ENCODE results near the gene JPT2.

- no peak for TF ChIP-seq CTCF (IDR thresholded peaks at IDR 0.05; ENCODE audit: low read depth, low read length, poor library complexity, severe bottlenecking)
- no peak for TF ChIP-seq EZH2phosphoT487 (IDR thresholded peaks at IDR 0.05; ENCODE audit: borderline replicate concordance, low read length)
Observed at GRCh38 chr16:1708768-1709180, 30.7 kb downstream of the JPT2 start.
